Mesothelial cell of epicardium (in vitro differentiated cells): ENCODE results near the gene CAB39. TPM values are rescaled to one million over a fixed set of nuclear protein-coding genes. Genes with fewer than 3 reads are reported as not detected.

Experiments
- DNase-seq, 2 experiments: peaks; one replicate each; pipeline ENCODE4 v3.0.0; 2021; ENCODE audit warnings: low spot score in 2 of 2; ENCODE audit not compliant: unreplicated experiment in 2 of 2
- H3K27ac Mint-ChIP-seq: 2 replicates; pipeline ENCODE4 v1.8.0; 2021; ENCODE audit warnings: mixed read lengths
- H3K27me3 Mint-ChIP-seq: 2 replicates; pipeline ENCODE4 v1.8.0; 2021; ENCODE audit warnings: low read depth, mixed read lengths
- H3K36me3 Mint-ChIP-seq: 2 replicates; pipeline ENCODE4 v1.8.0; 2021; ENCODE audit warnings: mixed read lengths
- H3K4me1 Mint-ChIP-seq: 2 replicates; pipeline ENCODE4 v1.8.0; 2021; ENCODE audit warnings: mixed read lengths
- H3K4me3 Mint-ChIP-seq: 2 replicates; pipeline ENCODE4 v1.8.0; 2021; ENCODE audit warnings: mild to moderate bottlenecking, moderate library complexity, mixed read lengths
- H3K9me3 Mint-ChIP-seq: 2 replicates; pipeline ENCODE4 v1.8.0; 2021; ENCODE audit warnings: mixed read lengths
- CTCF ChIP-seq: fragments of 200-600 bp; sonication (generic); IDR thresholded peaks from one replicate; pipeline ENCODE4 v1.5.0; 2021; ENCODE audit warnings: antibody characterized with exemption; ENCODE audit not compliant: unreplicated experiment
- total RNA-seq: library from RNA; stranded (reverse); gene quantifications from 3 replicates; pipeline ENCODE4 v1.2.1, GENCODE V29; 2021

CAB39 gene
- total RNA-seq, 1 donor from 2014 or later, result 41.7 TPM

- Mint-ChIP-seq H3K9me3 (peaks cover 11% of the 10 kb centered on the region), H3K4me3 (no peak overlapping the region), H3K36me3 (peaks cover 19% of the 10 kb centered on the region), H3K27ac (no peak overlapping the region), H3K27me3 (no peaks in the 10 kb centered on the region), H3K4me1 (peaks cover 5% of the 10 kb centered on the region)
- TF ChIP-seq CTCF, result no peak
- no peak for DNase-seq
These were observed 41.6 kb downstream of the CAB39 start for GRCh38 chr2:230754200-230754599.

DNA sequence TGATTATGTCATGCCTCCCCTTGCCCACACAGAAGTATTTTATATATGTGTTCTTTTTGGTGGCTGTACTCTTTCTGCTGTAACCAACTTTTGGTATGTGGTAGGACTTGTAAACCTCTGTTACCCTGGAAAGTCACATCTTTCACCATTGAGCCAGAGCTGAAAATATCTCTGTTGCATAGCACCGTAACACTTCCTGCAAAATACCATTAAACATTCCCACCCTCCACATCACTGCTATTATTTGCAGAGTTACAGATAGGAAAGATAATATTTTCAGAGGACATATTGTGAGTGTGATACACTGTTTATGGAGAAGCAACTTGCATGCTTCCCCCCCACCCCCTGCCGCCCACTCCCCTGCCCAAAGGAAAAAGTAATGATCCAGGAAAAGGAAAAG lies 44.8 kb downstream of the CAB39 start:
- no peak for DNase-seq
- Mint-ChIP-seq H3K9me3 (peaks cover 6% of the 10 kb centered on the region), H3K27ac (no peak overlapping the region), H3K36me3 (peaks cover 22% of the 10 kb centered on the region), H3K4me1 (peaks cover 7% of the 10 kb centered on the region), H3K4me3 (no peak overlapping the region), H3K27me3 (no peaks in the 10 kb centered on the region)
- TF ChIP-seq CTCF, result no peak

- Mint-ChIP-seq H3K27ac (peak overlapping the region; percentile 22), H3K9me3 (no peaks in the 10 kb centered on the region), H3K4me1 (peaks cover 7% of the 10 kb centered on the region), H3K4me3 (no peak overlapping the region), H3K27me3 (no peaks in the 10 kb centered on the region), H3K36me3 (peaks cover 20% of the 10 kb centered on the region)
- DNase-seq, result no peak
- TF ChIP-seq CTCF, result no peak
These were observed 46.2 kb downstream of the CAB39 start for GRCh38 chr2:230758566-230759480.

- peaks cover 21% of the 10 kb centered on the region for H3K36me3 Mint-ChIP-seq
- no peak for DNase-seq
- no peak overlapping the region for H3K27ac Mint-ChIP-seq
- H3K9me3 Mint-ChIP-seq, result no peaks in the 10 kb centered on the region
- no peak overlapping the region for H3K4me3 Mint-ChIP-seq
- no peaks in the 10 kb centered on the region for H3K27me3 Mint-ChIP-seq
- TF ChIP-seq CTCF, result no peak
- H3K4me1 Mint-ChIP-seq, result peaks cover 7% of the 10 kb centered on the region
These were observed 47.0 kb downstream of the CAB39 start for GRCh38 chr2:230759481-230760167.

GRCh38 chr2:230761704-230762103 lies 49.1 kb downstream of the CAB39 start:
- H3K9me3 Mint-ChIP-seq, result no peaks in the 10 kb centered on the region
- peaks cover 17% of the 10 kb centered on the region for H3K4me1 Mint-ChIP-seq
- peaks cover 22% of the 10 kb centered on the region for H3K36me3 Mint-ChIP-seq
- no peak overlapping the region for H3K27ac Mint-ChIP-seq
- no peaks in the 10 kb centered on the region for H3K27me3 Mint-ChIP-seq
- no peak for TF ChIP-seq CTCF
- DNase-seq, result no peak
- no peak overlapping the region for H3K4me3 Mint-ChIP-seq
